CD4-positive, alpha-beta T cell treated with Interleukin-6 for 4 hours (primary cell): ENCODE measurements around the gene ADGRV1.
"Not testable (repeated sequence)": the region's sequence is repeated elsewhere in the genome, so short reads cannot be mapped to it uniquely, and the experiment has no call there.

Source experiments
- DNase-seq: peaks from one replicate; pipeline ENCODE4 v3.0.0-alpha.2; 2020; ENCODE audit warnings: mixed read lengths

The ADGRV1 gene

GRCh38 chr5:90955001-90955635 is 396.5 kb downstream of the ADGRV1 start:
- no peak for DNase-seq

GRCh38 chr5:90956511-90957097 is 398.0 kb downstream of the ADGRV1 start:
- DNase-seq: no peak

- no peak for DNase-seq
Observed at GRCh38 chr5:90957906-90958305, 399.3 kb downstream of the ADGRV1 start.

GRCh38 chr5:90959262-90959661 is 400.7 kb downstream of the ADGRV1 start:
- no peak for DNase-seq

- DNase-seq: no peak
Observed at GRCh38 chr5:90962481-90962880, 403.9 kb downstream of the ADGRV1 start.

GRCh38 chr5:90965110-90965685 is 406.6 kb downstream of the ADGRV1 start:
- no peak for DNase-seq

GRCh38 chr5:90967443-90967842 is 408.8 kb downstream of the ADGRV1 start:
- no peak for DNase-seq

GRCh38 chr5:90967851-90968250 is 409.3 kb downstream of the ADGRV1 start:
- no peak for DNase-seq

GRCh38 chr5:90968319-90968718 is 409.7 kb downstream of the ADGRV1 start:
- DNase-seq: no peak

- not testable (repeated sequence) for DNase-seq
Observed at GRCh38 chr5:90969945-90970344, 411.3 kb downstream of the ADGRV1 start.

GRCh38 chr5:90981177-90981576 is 422.6 kb downstream of the ADGRV1 start:
- DNase-seq: no peak

GRCh38 chr5:90981821-90982220 is 423.2 kb downstream of the ADGRV1 start:
- DNase-seq: no peak

- no peak for DNase-seq
Observed at GRCh38 chr5:90982576-90982975, 424.0 kb downstream of the ADGRV1 start.

GRCh38 chr5:90983148-90983547 is 424.6 kb downstream of the ADGRV1 start:
- no peak for DNase-seq

GRCh38 chr5:90983711-90984124 is 425.1 kb downstream of the ADGRV1 start:
- no peak for DNase-seq

- no peak for DNase-seq
Observed at GRCh38 chr5:90985341-90985740, 426.7 kb downstream of the ADGRV1 start.

- no peak for DNase-seq
Observed at GRCh38 chr5:90987726-90988125, 429.1 kb downstream of the ADGRV1 start.

- DNase-seq: no peak
Observed at GRCh38 chr5:90991201-90991600, 432.6 kb downstream of the ADGRV1 start.

- DNase-seq: no peak
Observed at GRCh38 chr5:90994796-90995195, 436.2 kb downstream of the ADGRV1 start.

GRCh38 chr5:90996089-90996488 is 437.5 kb downstream of the ADGRV1 start:
- no peak for DNase-seq

- DNase-seq: no peak
Observed at GRCh38 chr5:90997082-90997481, 438.5 kb downstream of the ADGRV1 start.

GRCh38 chr5:91000743-91001142 is 442.1 kb downstream of the ADGRV1 start:
- no peak for DNase-seq

GRCh38 chr5:91006713-91007112 is 448.1 kb downstream of the ADGRV1 start:
- no peak for DNase-seq

GRCh38 chr5:91007251-91007650 is 448.7 kb downstream of the ADGRV1 start:
- DNase-seq: no peak
